IMR-90 (cell line): Measurements from ENCODE around the gene TEX101. TPM values are rescaled to one million over a fixed set of nuclear protein-coding genes. Genes with fewer than 3 reads are reported as not detected.

Experiments
- ATAC-seq: fragments of 200-7000 bp; cut with Tn5 transposase; 2 replicates; pipeline ENCODE4 v1.9.1; 2020; ENCODE audit warnings: low read depth, mild to moderate bottlenecking, moderate library complexity
- BruUV-seq: library from RNA; stranded (reverse); fragments of 400-500 nt; replicated peaks from 2 replicates; lab custom pipeline; 2021; lab: Mats Ljungman, UMichigan
- CTCF ChIA-PET: fragments of 300-600 bp; formaldehyde crosslinking; extraction: SDS; loops from one replicate; lab custom pipeline; 2021; ENCODE audit warnings: antibody characterized with exemption; lab: Yijun Ruan, JAX
- POLR2A ChIA-PET: fragments of 300-600 bp; sonication (Branson Sonifier 250); formaldehyde crosslinking; loops from one replicate; lab custom pipeline; 2022; ENCODE audit warnings: antibody characterized with exemption; ENCODE audit not compliant: unreplicated experiment; lab: Charles Lee
- DNase-seq: peaks from one replicate; pipeline ENCODE4 v3.0.0; 2013
- H2AFZ ChIP-seq: replicated peaks from 2 replicates; pipeline ENCODE3; 2013; ENCODE audit warnings: low read length, mild to moderate bottlenecking; ENCODE audit not compliant: poor library complexity
- H2AK5ac ChIP-seq: 2 replicates; pipeline ENCODE4 v1.6.1; 2013; ENCODE audit warnings: low read depth, low read length, inconsistent platforms
- H2AK9ac ChIP-seq: replicated peaks from 2 replicates; pipeline ENCODE3; 2013; ENCODE audit warnings: mild to moderate bottlenecking, low read depth, low read length, moderate library complexity; ENCODE audit not compliant: poor library complexity
- H2BK120ac ChIP-seq: 2 replicates; pipeline ENCODE4 v1.6.1; 2013; ENCODE audit warnings: low read depth, low read length, inconsistent platforms
- H2BK15ac ChIP-seq: 3 replicates; pipeline ENCODE4 v1.6.1; 2013; ENCODE audit warnings: low read depth, low read length, inconsistent platforms
- H2BK20ac ChIP-seq: 2 replicates; pipeline ENCODE4 v1.6.1; 2013; ENCODE audit warnings: low read depth, mild to moderate bottlenecking, inconsistent platforms, low read length, moderate library complexity
- H2BK5ac ChIP-seq: 2 replicates; pipeline ENCODE4 v1.6.1; 2013; ENCODE audit warnings: mild to moderate bottlenecking, low read depth, low read length, inconsistent platforms; ENCODE audit not compliant: poor library complexity, severe bottlenecking
- H3K14ac ChIP-seq: replicated peaks from 2 replicates; pipeline ENCODE4 v1.6.1; 2013; ENCODE audit warnings: low read depth, low read length, inconsistent platforms
- H3K18ac ChIP-seq: 2 replicates; pipeline ENCODE4 v1.6.1; 2013; ENCODE audit warnings: low read depth, low read length, control low read depth
- H3K23ac ChIP-seq: 2 replicates; pipeline ENCODE4 v1.6.1; 2013; ENCODE audit warnings: low read depth, low read length, inconsistent platforms
- H3K27ac ChIP-seq: 2 replicates; pipeline ENCODE4 v1.5.1; 2013; ENCODE audit warnings: mild to moderate bottlenecking, control low read depth, low read length; ENCODE audit not compliant: insufficient read depth
- H3K27me3 ChIP-seq: 2 replicates; pipeline ENCODE4 v1.6.1; 2013; ENCODE audit warnings: low read length; ENCODE audit not compliant: control insufficient read depth, insufficient read depth
- H3K36me3 ChIP-seq: 2 replicates; pipeline ENCODE4 v1.6.1; 2013; ENCODE audit warnings: low read length, mixed read lengths; ENCODE audit not compliant: control insufficient read depth, insufficient read depth
- H3K4ac ChIP-seq: 2 replicates; pipeline ENCODE4 v1.6.1; 2013; ENCODE audit warnings: low read depth, low read length, inconsistent platforms
- H3K4me1 ChIP-seq: 2 replicates; pipeline ENCODE4 v1.6.1; 2013; ENCODE audit warnings: low read length, mixed read lengths; ENCODE audit not compliant: control insufficient read depth, insufficient read depth
- H3K4me2 ChIP-seq: 2 replicates; pipeline ENCODE4 v1.6.1; 2013; ENCODE audit warnings: low read depth, mild to moderate bottlenecking, control low read depth, low read length, moderate library complexity
- H3K4me3 ChIP-seq: 2 replicates; pipeline ENCODE4 v1.5.1; 2013; ENCODE audit warnings: low read depth, mild to moderate bottlenecking, control low read depth, low read length, moderate library complexity; ENCODE audit not compliant: insufficient read depth
- H3K56ac ChIP-seq: 2 replicates; pipeline ENCODE4 v1.6.1; 2013; ENCODE audit warnings: low read length, inconsistent platforms; ENCODE audit not compliant: insufficient read depth; ENCODE audit errors: extremely low read depth
- H3K79me1 ChIP-seq, 2 experiments: 2 replicates each; pipeline ENCODE4 v1.6.1; 2013; ENCODE audit warnings: low read length in 2 of 2, inconsistent platforms in 1 of 2, low read depth in 1 of 2
- H3K9ac ChIP-seq: 2 replicates; pipeline ENCODE4 v1.6.1; 2013; ENCODE audit warnings: low read depth, low read length, control low read depth
- H3K9me1 ChIP-seq: 2 replicates; pipeline ENCODE4 v1.6.1; 2013; ENCODE audit warnings: low read length, inconsistent platforms; ENCODE audit not compliant: insufficient read depth
- H3K9me3 ChIP-seq: 2 replicates; pipeline ENCODE4 v1.6.1; 2013; ENCODE audit warnings: low read length; ENCODE audit not compliant: control insufficient read depth, insufficient read depth
- H4K20me1 ChIP-seq: 2 replicates; pipeline ENCODE4 v1.6.1; 2013; ENCODE audit warnings: low read length, inconsistent platforms; ENCODE audit not compliant: insufficient read depth
- H4K5ac ChIP-seq: 2 replicates; pipeline ENCODE4 v1.6.1; 2013; ENCODE audit warnings: mild to moderate bottlenecking, low read depth, low read length, control low read depth
- H4K8ac ChIP-seq, 2 experiments: 2 replicates each; pipeline ENCODE4 v1.6.1; 2013; ENCODE audit warnings: low read depth in 2 of 2, low read length in 2 of 2, control low read depth in 1 of 2, inconsistent platforms in 1 of 2
- H4K91ac ChIP-seq: 2 replicates; pipeline ENCODE4 v1.6.1; 2013; ENCODE audit warnings: low read depth, low read length, inconsistent platforms; ENCODE audit not compliant: insufficient read depth
- MAFK ChIP-seq: IDR thresholded peaks from 2 replicates; pipeline ENCODE4 v1.6.1; 2012; ENCODE audit warnings: low read depth, low read length, improper control_type of control experiment
- MAZ ChIP-seq: IDR thresholded peaks from 2 replicates; pipeline ENCODE4 v1.6.1; 2012; ENCODE audit warnings: low read depth, mild to moderate bottlenecking, low read length, improper control_type of control experiment, moderate library complexity, borderline replicate concordance
- POLR2A ChIP-seq: IDR thresholded peaks from 2 replicates; pipeline ENCODE4 v1.6.1; 2012; ENCODE audit warnings: mild to moderate bottlenecking, low read depth, low read length
- WGBS, 2 experiments: methylation state at CpG; one replicate each; pipeline versions ENCODE4 v1.1.5 to v1.1.7; 2013; ENCODE audit warnings: missing lambda C conversion rate in 2 of 2; ENCODE audit not compliant: insufficient read length in 1 of 2; ENCODE audit errors: extremely low coverage in 2 of 2; 5-methylcytosine and 5-hydroxymethylcytosine counted together
- dilution Hi-C: fragments of 300-500 bp; cut with HindIII; formaldehyde crosslinking; loops from one replicate; pipeline ENCODE4 v1.14.3; 2018; ENCODE audit warnings: low sequenced_read_pairs; ENCODE audit not compliant: unreplicated experiment
- in situ Hi-C: fragments of 300-500 bp; cut with MboI; formaldehyde crosslinking; loops from 3 replicates; pipeline ENCODE4 v1.14.3; 2019; ENCODE audit warnings: low sequenced_read_pairs, inconsistent platforms, mixed read lengths
- intact Hi-C: fragments of 100-400 bp; cut with micrococcal nuclease; formaldehyde crosslinking; loops from 2 replicates; pipeline ENCODE4 v1.10.0; 2022
- polyA plus RNA-seq, 3 experiments: library from polyadenylated mRNA; depleted of rRNA; stranded (reverse); fragments of >200 nt; gene quantifications; 2 replicates each; pipeline ENCODE4 v1.2.3, GENCODE V29; 2012; ENCODE audit warnings: low replicate concordance in 1 of 3
- total RNA-seq: library from RNA; depleted of rRNA; stranded (reverse); fragments of >200 nt; gene quantifications from 2 replicates; pipeline ENCODE4 v1.2.3, GENCODE V29; 2012

Gene TEX101
- total and polyA plus RNA-seq, 2 of the 4 experiments (the other 2 are of a cell fraction) = not detected

- H3K9me1 ChIP-seq = no peaks in the 10 kb centered on the region
- H3K14ac ChIP-seq = peak overlapping the region; percentile 41
- no peak overlapping the region for H4K5ac ChIP-seq
- no peak overlapping the region for H2BK5ac ChIP-seq
- H4K91ac ChIP-seq = no peak overlapping the region
- BruUV-seq = no TSS peak
- no peaks in the 10 kb centered on the region for H4K20me1 ChIP-seq
- no peak overlapping the region for H3K4me3 ChIP-seq
- no peak overlapping the region for H3K27ac ChIP-seq
- H3K79me1 ChIP-seq = no peaks in the 10 kb centered on the region
- peak overlapping the region; percentile 45 for H3K4ac ChIP-seq
- peak overlapping the region; percentile 87; the same call in 1 of the 3 replicates for H2BK15ac ChIP-seq
- dilution Hi-C loops = no loop called here
- H2AK5ac ChIP-seq = 0 out of 2 replicates have a peak overlapping the region, but pooled peaks have one; percentile 30
- peaks cover 6% of the 10 kb centered on the region for H3K9me3 ChIP-seq
- intact Hi-C loops = no loop called here
- POLR2A ChIA-PET = no interaction called here
- H3K9ac ChIP-seq = no peak overlapping the region
- H2AFZ ChIP-seq = no peak overlapping the region
- no peak overlapping the region for H3K4me2 ChIP-seq
- H3K36me3 ChIP-seq = no peaks in the 10 kb centered on the region
- WGBS, 2 experiments = no CpG with 5 or more reads among the region's 2 CpGs
- H2BK120ac ChIP-seq = peak overlapping the region; percentile 68; the same call in 1 of the 2 replicates
- H3K4me1 ChIP-seq = 0 out of 2 replicates have a peak, but pooled peaks cover 2% of the 10 kb centered on the region
- H3K18ac ChIP-seq = no peak overlapping the region
- CTCF ChIA-PET = no interaction called here
- H2AK9ac ChIP-seq = no peak overlapping the region
- H3K27me3 ChIP-seq = no peaks in the 10 kb centered on the region
- peak; percentile 51 for ATAC-seq
- in situ Hi-C loops = no loop called here
- H3K56ac ChIP-seq = no peak overlapping the region
- peak overlapping the region; percentile 27; the same call in 1 of the 2 replicates for H2BK20ac ChIP-seq
- no peak overlapping the region for H3K23ac ChIP-seq
- DNase-seq = peak; percentile 79
- TF ChIP-seq MAZ (no peak), MAFK (peak; percentile 97), POLR2A (no peak)
- H4K8ac ChIP-seq = no peak overlapping the region
Measured at GRCh38 chr19:43450545-43450997, 35.9 kb downstream of the TEX101 start.
